B cell (primary cell): ENCODE data around the gene MYL4. TPM values are rescaled to one million over a fixed set of nuclear protein-coding genes. Genes with fewer than 3 reads are reported as not detected.
"Not testable (repeated sequence)": the region's sequence is repeated elsewhere in the genome, so short reads cannot be mapped to it uniquely, and the experiment has no call there.

Experiments used
- ATAC-seq: fragments of 200-7000 bp; cut with Tn5 transposase; one replicate; pipeline ENCODE4 v1.10.0; 2021; ENCODE audit warnings: low read depth, mild to moderate bottlenecking, moderate number of reproducible peaks, moderate library complexity
- CTCF ChIA-PET: fragments of 350-600 bp; sonication (Branson Sonifier 250); formaldehyde crosslinking; loops from one replicate; lab custom pipeline; 2021; ENCODE audit warnings: antibody characterized with exemption, inconsistent platforms; lab: Charles Lee
- POLR2A ChIA-PET: fragments of 350-600 bp; sonication (Branson Sonifier 250); formaldehyde crosslinking; loops from one replicate; lab custom pipeline; 2021; ENCODE audit warnings: antibody characterized with exemption; lab: Charles Lee
- DNase-seq: peaks from one replicate; pipeline ENCODE4 v3.0.0; 2013
- H2AFZ ChIP-seq: 2 replicates; pipeline ENCODE4 v1.6.1; 2012; ENCODE audit warnings: mild to moderate bottlenecking, low read depth, low read length; ENCODE audit not compliant: insufficient read depth, poor library complexity, severe bottlenecking
- H3K27ac ChIP-seq, 2 donors: 1 replicate in 1 of 2; 2 replicates in 1 of 2; pipeline ENCODE4 v1.5.1; 2012 to 2013; ENCODE audit warnings: low read length in 2 of 2, mild to moderate bottlenecking in 2 of 2, moderate library complexity in 1 of 2
- H3K27me3 ChIP-seq, 4 experiments: fragments of 200-600 bp in 1 of 4; sonication (generic) in 1 of 4; replicated peaks in 1 of 4; 1 replicate in 2 of 4; 2 replicates in 2 of 4; pipeline versions ENCODE4 v1.6.1 to v1.7.0; 2013 to 2016; ENCODE audit warnings: low read length in 3 of 4, mild to moderate bottlenecking in 2 of 4, mixed read lengths in 1 of 4, moderate library complexity in 1 of 4; ENCODE audit not compliant: insufficient read depth in 4 of 4, control insufficient read depth in 3 of 4; ENCODE audit errors: control extremely low read depth in 1 of 4
- H3K36me3 ChIP-seq, 2 experiments: replicated peaks in 1 of 2; 1 replicate in 1 of 2; 2 replicates in 1 of 2; pipeline versions ENCODE4 v1.6.1 to v1.7.1; 2013; ENCODE audit warnings: low read length in 1 of 2; ENCODE audit not compliant: insufficient read depth in 2 of 2, control insufficient read depth in 1 of 2; ENCODE audit errors: control extremely low read depth in 1 of 2, extremely low read depth in 1 of 2
- H3K4me1 ChIP-seq, 2 donors: fragments of 200-600 bp in 1 of 2; sonication (generic) in 1 of 2; 1 replicate in 1 of 2; 2 replicates in 1 of 2; pipeline versions ENCODE4 v1.5.1 to v1.6.1; 2013 to 2017; ENCODE audit warnings: low read length in 2 of 2; ENCODE audit not compliant: control insufficient read depth in 2 of 2, insufficient read depth in 2 of 2
- H3K4me2 ChIP-seq: replicated peaks from 2 replicates; pipeline ENCODE3; 2012; ENCODE audit warnings: mild to moderate bottlenecking, low read depth, low read length; ENCODE audit not compliant: poor library complexity, severe bottlenecking
- H3K4me3 ChIP-seq, 5 experiments: fragments of 200-600 bp in 1 of 5; sonication (generic) in 1 of 5; 1 replicate in 3 of 5; 2 replicates in 2 of 5; pipeline versions ENCODE4 v1.5.1 to v1.7.0; 2011 to 2016; ENCODE audit warnings: low read length in 4 of 5, mild to moderate bottlenecking in 4 of 5, low read depth in 2 of 5, control low read depth in 1 of 5, moderate library complexity in 1 of 5; ENCODE audit not compliant: insufficient read depth in 1 of 5; ENCODE audit errors: control extremely low read depth in 1 of 5, extremely low read depth in 1 of 5
- H3K79me2 ChIP-seq: fragments of 200-600 bp; sonication (generic); one replicate; pipeline ENCODE4 v1.6.0; 2016; ENCODE audit warnings: low read length; ENCODE audit not compliant: control insufficient read depth, insufficient read depth
- H3K9ac ChIP-seq: fragments of 200-600 bp; sonication (generic); 2 replicates; pipeline ENCODE4 v1.6.1; 2017; ENCODE audit warnings: mild to moderate bottlenecking, low read length, moderate library complexity
- H3K9me3 ChIP-seq, 3 donors: one replicate each; pipeline versions ENCODE4 v1.6.1 to v1.7.1; 2013; ENCODE audit warnings: low read length in 2 of 3; ENCODE audit not compliant: control insufficient read depth in 2 of 3, insufficient read depth in 1 of 3; ENCODE audit errors: control extremely low read depth in 1 of 3
- H4K20me1 ChIP-seq: 2 replicates; pipeline ENCODE4 v1.6.0; 2012; ENCODE audit warnings: mild to moderate bottlenecking, low read length; ENCODE audit not compliant: insufficient read depth, control insufficient read depth, poor library complexity, severe bottlenecking
- H3K27ac Mint-ChIP-seq: one replicate; pipeline ENCODE4 v1.8.0; 2021; ENCODE audit warnings: mixed read lengths
- H3K27me3 Mint-ChIP-seq: one replicate; pipeline ENCODE4 v1.8.0; 2021; ENCODE audit warnings: mixed read lengths
- H3K4me1 Mint-ChIP-seq: one replicate; pipeline ENCODE4 v1.8.0; 2021; ENCODE audit warnings: mixed read lengths
- H3K4me3 Mint-ChIP-seq: one replicate; pipeline ENCODE4 v1.8.0; 2021; ENCODE audit warnings: mixed read lengths
- H3K9me3 Mint-ChIP-seq: one replicate; pipeline ENCODE4 v1.8.0; 2022; ENCODE audit warnings: mixed read lengths; ENCODE audit not compliant: insufficient read depth
- EZH2 ChIP-seq: IDR thresholded peaks from 2 replicates; pipeline ENCODE4 v1.6.1; 2012; ENCODE audit warnings: borderline replicate concordance, low read depth, mild to moderate bottlenecking, moderate library complexity, low read length; ENCODE audit not compliant: insufficient read depth, poor library complexity, severe bottlenecking
- WGBS: methylation state at CpG from one replicate; pipeline ENCODE4 v1.1.5; 2013; ENCODE audit warnings: missing lambda C conversion rate; ENCODE audit not compliant: insufficient coverage; 5-methylcytosine and 5-hydroxymethylcytosine counted together
- intact Hi-C: fragments of 100-400 bp; cut with micrococcal nuclease; formaldehyde crosslinking; loops from one replicate; pipeline ENCODE4 v1.10.0; 2022
- polyA plus RNA-seq: library from polyadenylated mRNA; depleted of rRNA; stranded (reverse); fragments of >200 nt; gene quantifications from 2 replicates; pipeline ENCODE4 v1.2.3, GENCODE V29; 2012
- total RNA-seq, 2 donors: library from RNA; stranded (reverse); fragments of 120-200 nt in 1 of 2; gene quantifications; 1 replicate in 1 of 2; 2 replicates in 1 of 2; pipeline versions ENCODE4 v1.2.3 to v1.2.4, GENCODE V29; 2013 to 2022
- TF ChIP-seq, protein P1 (sequence below): fragments of 200-600 bp; IDR thresholded peaks from one replicate; pipeline ENCODE4 v1.8.0; 2022; ENCODE audit warnings: antibody characterized with exemption, mild to moderate bottlenecking

Gene MYL4
- total and polyA plus RNA-seq, 2 donors (not counting 1 experiment from before 2014, with no cell fraction given): 0.16 to 0.42 TPM

DNA sequence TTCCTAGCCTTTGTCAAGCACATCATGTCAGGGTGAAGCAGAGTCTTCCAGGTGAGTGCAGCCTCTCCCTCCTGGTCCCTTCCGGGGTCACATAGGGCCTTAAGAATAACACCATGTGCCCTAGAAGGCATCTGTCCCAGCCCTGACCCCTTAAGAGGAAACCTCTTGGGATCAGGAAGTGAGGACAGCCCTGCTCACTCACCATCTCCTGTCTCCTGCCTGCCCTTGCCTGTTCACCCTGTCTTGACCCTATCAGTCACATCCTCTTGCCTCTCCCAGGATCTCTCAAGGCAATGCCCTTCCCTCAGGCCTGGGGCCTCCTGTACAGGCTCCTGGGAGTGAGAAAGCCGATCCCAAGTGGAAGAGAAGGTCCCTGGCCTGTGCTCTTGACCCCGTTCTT lies 13.9 kb downstream of the MYL4 start:
- no peak for TF ChIP-seq EZH2
- TF ChIP-seq, protein P1, sequence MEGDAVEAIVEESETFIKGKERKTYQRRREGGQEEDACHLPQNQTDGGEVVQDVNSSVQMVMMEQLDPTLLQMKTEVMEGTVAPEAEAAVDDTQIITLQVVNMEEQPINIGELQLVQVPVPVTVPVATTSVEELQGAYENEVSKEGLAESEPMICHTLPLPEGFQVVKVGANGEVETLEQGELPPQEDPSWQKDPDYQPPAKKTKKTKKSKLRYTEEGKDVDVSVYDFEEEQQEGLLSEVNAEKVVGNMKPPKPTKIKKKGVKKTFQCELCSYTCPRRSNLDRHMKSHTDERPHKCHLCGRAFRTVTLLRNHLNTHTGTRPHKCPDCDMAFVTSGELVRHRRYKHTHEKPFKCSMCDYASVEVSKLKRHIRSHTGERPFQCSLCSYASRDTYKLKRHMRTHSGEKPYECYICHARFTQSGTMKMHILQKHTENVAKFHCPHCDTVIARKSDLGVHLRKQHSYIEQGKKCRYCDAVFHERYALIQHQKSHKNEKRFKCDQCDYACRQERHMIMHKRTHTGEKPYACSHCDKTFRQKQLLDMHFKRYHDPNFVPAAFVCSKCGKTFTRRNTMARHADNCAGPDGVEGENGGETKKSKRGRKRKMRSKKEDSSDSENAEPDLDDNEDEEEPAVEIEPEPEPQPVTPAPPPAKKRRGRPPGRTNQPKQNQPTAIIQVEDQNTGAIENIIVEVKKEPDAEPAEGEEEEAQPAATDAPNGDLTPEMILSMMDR: no peak
- ATAC-seq: no peak
- intact Hi-C loops: loop anchor here (5.0 kb wide), 1 partner anchor 36 kb away; the partner anchor contains the start of gene CDC27
- Histone ChIP-seq H3K79me2 (no peaks in the 10 kb centered on the region), H3K36me3 (no peaks in the 10 kb centered on the region), H2AFZ (no peak overlapping the region), H3K4me1 (peaks cover 37 to 39% of the 10 kb centered on the region in 2 donors), H3K4me3 (no peak overlapping the region), H3K9ac (no peak overlapping the region), H4K20me1 (no peaks in the 10 kb centered on the region), H3K9me3 (peaks cover 0 to 14% (median 0%) of the 10 kb centered on the region in 3 donors), H3K27me3 (no peaks in the 10 kb centered on the region), H3K4me2 (no peak overlapping the region), H3K27ac (no peak overlapping the region)
- ChIA-PET POLR2A (no interaction called here), CTCF (no interaction called here)
- Mint-ChIP-seq H3K27me3 (no peaks in the 10 kb centered on the region), H3K4me1 (peaks cover 35% of the 10 kb centered on the region), H3K27ac (no peak overlapping the region), H3K4me3 (no peak overlapping the region), H3K9me3 (no peaks in the 10 kb centered on the region)
- DNase-seq: no peak
- 91% methylated on average over 1 of the region's 3 CpGs for WGBS

DNA sequence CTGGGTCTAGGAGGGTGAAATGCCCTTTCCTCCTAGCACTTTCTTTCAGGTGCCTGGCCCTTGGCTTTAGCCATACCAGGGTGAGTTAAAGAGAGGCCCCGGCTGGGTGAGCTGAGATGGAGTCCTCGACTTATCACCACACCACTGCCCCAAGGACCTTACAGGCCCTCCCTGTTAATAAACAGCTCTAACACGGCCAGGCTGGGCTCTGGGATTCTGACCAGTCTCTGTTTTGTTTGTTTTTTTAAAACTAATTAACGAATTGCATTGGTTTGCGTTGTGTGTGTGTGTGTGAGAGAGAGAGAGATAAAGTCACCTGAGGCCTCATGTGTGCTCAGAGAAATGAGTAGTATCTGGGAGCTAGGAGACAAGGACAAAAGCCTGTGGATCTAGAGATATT lies 14.3 kb downstream of the MYL4 start:
- H4K20me1 ChIP-seq: no peaks in the 10 kb centered on the region
- no peak overlapping the region for H3K4me3 ChIP-seq
- H3K27me3 Mint-ChIP-seq: no peaks in the 10 kb centered on the region
- H3K9me3 ChIP-seq: peaks cover 0 to 14% (median 0%) of the 10 kb centered on the region in 3 donors
- no peak overlapping the region for H3K27ac ChIP-seq
- no peak overlapping the region for H3K4me2 ChIP-seq
- H3K27ac Mint-ChIP-seq: no peak overlapping the region
- no peak for DNase-seq
- H3K9ac ChIP-seq: no peak overlapping the region
- no peak overlapping the region for H3K4me3 Mint-ChIP-seq
- no peaks in the 10 kb centered on the region for H3K79me2 ChIP-seq
- peaks cover 31% of the 10 kb centered on the region for H3K4me1 Mint-ChIP-seq
- intact Hi-C loops: loop anchor here (5.0 kb wide), 1 partner anchor 36 kb away; the partner anchor contains the start of gene CDC27
- H2AFZ ChIP-seq: no peak overlapping the region
- POLR2A ChIA-PET: no interaction called here
- no peaks in the 10 kb centered on the region for H3K27me3 ChIP-seq
- TF ChIP-seq, protein P1: no peak
- no peak for TF ChIP-seq EZH2
- H3K36me3 ChIP-seq: no peaks in the 10 kb centered on the region
- CTCF ChIA-PET: no interaction called here
- 100% methylated on average over 2 of the region's 5 CpGs for WGBS
- ATAC-seq: no peak
- H3K4me1 ChIP-seq: peaks cover 34 to 35% of the 10 kb centered on the region in 2 donors
- H3K9me3 Mint-ChIP-seq: no peaks in the 10 kb centered on the region

DNA sequence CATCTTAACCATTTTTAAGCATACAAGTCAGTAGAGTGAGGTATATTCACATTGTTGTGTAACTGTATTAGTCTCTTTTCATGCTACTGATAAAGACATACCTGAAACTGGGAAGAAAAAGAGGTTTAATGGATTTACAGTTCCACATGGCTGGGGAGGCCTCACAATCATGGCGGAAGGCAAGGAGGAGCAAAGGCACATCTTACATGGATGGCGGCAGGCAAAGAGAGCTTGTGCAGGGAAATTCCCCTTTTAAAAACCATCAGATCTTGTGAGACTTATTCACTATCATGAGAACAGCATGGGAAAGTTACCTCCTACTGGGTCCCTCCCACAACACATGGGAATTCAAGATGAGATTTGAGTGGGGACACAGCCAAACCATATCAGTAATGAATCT lies 14.9 kb downstream of the MYL4 start:
- peaks cover 25% of the 10 kb centered on the region for H3K4me1 Mint-ChIP-seq
- H3K27me3 ChIP-seq, H3K4me3 ChIP-seq, H2AFZ ChIP-seq, H3K27me3 Mint-ChIP-seq, H4K20me1 ChIP-seq, DNase-seq, H3K36me3 ChIP-seq, H3K79me2 ChIP-seq, CTCF ChIA-PET, H3K27ac ChIP-seq, POLR2A ChIA-PET, ATAC-seq, H3K9me3 Mint-ChIP-seq, H3K4me3 Mint-ChIP-seq, H3K4me2 ChIP-seq, H3K9ac ChIP-seq, H3K27ac Mint-ChIP-seq: not testable (repeated sequence)
- WGBS: 100% methylated on average over 1 of the region's 2 CpGs
- Histone ChIP-seq H3K9me3 (peaks cover 0 to 14% (median 0%) of the 10 kb centered on the region in 3 donors), H3K4me1 (peaks cover 28 to 29% of the 10 kb centered on the region in 2 donors)
- intact Hi-C loops: loop anchor here (5.0 kb wide), 1 partner anchor 37 kb away; the partner anchor contains the start of gene CDC27
